ENCODE results near the gene NSD1.
"Not testable (repeated sequence)": the region's sequence is repeated elsewhere in the genome, so short reads cannot be mapped to it uniquely, and the experiment has no call there.

Gene NSD1

DNA sequence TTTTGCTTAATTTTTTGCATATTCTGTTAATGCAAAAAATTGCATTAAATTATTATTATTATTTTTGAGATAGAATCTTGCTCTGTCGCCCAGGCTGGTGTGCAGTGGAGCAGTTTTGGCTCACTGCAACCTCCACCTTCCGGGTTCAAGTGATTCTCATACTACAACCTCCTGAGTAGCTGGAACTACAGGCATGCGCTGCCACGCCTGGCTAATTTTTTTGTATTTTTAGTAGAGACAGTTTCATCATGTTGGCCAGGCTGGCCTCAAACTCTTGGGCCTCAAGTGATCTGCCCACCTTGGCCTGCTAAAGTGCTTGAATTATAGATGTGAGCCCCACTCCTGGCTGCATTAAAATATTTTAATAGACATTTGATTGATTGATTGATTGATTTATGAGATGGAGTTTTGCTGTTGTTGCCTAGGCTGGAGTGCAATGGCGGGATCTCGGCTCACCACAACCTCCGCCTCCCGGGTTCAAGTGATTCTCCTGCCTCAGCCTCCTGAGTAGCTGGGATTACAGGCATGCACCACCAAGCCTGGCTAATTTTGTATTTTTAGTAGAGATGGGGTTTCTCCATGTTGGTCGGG lies 44.4 kb downstream of the NSD1 start:
- DNase-seq, result not testable (repeated sequence)

DNA sequence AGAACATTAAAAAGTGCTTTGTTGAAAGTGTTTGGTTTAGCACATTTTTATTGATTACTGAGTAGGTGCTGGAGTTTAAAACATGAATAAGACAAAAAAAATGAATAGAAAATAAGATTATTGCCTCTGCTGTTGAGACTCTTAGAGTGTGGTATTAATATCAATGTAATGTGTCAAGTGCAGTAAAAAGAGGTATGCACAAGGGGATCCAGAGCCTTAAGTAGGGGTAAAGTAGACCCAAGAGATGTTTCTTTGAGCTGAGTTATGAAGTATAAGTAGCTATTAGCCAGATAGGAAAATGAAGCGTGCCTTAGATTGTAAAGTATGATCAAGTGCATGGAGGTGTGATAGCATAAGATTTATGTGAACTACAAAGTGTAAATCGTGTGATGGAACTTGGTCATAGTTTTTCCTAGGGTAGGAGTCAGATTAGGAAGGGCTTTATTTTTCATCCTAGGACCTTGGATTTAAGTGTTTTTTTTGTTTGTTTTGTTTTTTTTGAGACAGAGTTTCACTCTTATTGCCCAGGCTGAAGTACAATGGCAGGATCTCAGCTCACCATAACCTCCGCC lies 45.2 kb downstream of the NSD1 start:
- DNase-seq, result no peak

DNA sequence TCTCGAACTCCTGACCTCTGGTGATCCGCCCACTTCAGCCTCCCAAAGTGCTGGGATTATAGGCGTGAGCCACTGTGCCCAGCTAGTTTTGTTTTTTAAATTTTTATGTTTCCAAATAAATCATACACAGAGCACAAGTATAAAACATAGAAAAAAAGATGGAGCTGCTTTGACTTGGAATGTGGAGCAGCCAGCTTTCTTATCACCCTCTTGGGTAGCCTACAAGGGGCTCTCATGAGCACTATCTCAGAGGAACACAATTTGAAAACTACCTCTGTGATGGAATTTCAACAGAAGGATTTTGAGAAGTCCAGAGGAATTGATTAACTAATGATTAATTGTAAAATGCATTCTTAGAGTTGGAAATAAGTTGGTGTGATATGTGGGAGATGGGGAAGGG lies 45.9 kb downstream of the NSD1 start:
- DNase-seq, result no peak

DNA sequence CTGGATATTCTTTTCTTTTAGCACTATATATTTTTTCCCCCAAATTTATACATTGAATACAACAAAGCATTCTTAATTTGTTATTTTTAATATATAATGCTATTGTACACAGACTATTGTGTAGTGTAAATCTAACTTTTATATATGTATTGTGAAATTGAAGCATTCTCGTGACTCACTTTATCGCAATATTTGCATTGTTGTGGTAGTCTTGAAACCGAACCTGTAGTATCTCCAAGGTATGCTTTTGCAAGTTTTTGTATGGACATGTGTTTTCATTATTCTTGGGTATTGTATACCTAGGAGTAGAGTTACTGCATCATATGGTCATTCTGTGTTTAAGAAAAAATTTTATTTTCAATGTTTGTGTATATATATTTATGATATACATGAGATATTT lies 49.6 kb downstream of the NSD1 start:
- DNase-seq, result no peak

DNA sequence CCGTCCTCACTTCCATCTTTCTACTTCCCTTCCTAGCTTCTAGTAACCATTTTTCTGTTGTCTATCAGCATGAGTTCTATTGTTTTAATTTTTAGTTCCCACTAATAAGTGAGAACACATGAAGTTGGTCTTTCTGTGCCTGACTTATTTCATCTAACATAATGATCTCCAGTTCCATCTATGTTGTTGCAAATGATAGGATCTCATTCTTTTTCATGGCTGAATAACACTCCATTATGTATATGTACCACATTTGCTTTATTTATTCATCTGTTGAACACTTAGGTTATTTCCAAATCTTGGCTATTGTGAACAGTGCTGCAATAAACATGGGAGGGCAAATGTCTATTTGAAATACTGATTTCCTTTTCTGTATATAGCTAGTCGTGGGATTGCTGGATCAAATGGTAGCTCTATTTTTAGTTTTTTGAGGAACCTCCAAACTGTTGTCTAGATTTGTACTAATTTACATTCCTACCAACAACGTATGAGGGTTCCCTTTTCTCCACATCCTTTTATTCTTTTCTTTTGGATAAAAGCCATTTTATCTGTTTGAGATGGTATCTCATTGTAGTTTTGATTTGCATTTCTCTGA lies 50.3 kb downstream of the NSD1 start:
- DNase-seq, result no peak

DNA sequence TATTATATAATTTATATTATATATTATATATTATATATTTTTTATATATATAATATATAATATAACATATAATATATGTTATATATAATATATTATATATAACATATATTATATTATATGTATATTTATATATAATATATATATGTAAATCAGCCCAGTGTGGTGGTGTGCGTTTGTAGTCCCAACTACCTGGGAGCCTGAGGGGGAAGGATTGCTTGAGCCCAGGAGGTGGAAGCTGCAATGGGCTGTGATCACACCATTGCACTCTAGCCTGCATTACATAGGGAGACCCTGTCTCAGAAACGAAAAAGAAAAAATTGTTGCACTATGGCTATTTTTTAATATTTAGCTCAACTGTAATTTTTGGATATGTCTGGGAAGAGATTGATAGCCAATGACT lies 52.4 kb downstream of the NSD1 start:
- DNase-seq, result no peak

DNA sequence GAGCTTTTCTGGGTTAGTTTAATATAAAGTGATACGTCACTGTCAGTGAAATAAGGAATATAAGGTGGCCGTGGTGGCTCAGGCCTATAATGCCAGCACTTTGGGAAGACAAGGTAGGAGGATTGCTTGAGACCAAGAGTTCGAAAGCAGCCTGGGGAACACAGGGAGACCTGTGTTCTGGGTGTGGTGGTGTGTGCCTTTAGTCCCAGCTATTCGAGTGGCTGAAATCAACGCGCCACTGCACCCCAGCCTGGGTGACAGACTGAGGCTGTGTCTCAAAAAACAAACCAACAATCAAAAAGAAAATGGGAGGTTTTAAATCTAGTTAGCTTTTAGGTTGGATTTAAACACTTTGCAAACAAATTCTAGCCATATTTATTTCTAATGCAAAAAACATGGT lies 53.1 kb downstream of the NSD1 start:
- no peak for DNase-seq

DNA sequence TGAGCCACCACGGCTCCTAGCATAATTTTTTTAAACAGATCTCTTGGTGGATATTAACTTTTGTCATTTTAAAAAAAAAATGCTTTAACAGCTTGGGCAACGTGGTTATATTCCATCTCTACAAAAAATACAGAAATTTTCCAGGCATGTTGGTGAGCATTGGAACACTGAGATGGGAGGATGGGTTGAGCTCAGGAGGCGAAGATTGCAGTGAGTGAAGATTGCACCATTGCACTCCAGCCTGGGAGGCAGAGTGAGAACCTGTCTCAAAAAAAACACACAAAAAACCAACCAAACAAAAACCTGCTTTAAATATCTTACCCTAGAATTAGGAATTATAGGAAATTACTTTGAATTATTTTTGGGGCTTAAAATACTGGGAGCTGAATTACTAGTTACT lies 55.2 kb downstream of the NSD1 start:
- no peak for DNase-seq

DNA sequence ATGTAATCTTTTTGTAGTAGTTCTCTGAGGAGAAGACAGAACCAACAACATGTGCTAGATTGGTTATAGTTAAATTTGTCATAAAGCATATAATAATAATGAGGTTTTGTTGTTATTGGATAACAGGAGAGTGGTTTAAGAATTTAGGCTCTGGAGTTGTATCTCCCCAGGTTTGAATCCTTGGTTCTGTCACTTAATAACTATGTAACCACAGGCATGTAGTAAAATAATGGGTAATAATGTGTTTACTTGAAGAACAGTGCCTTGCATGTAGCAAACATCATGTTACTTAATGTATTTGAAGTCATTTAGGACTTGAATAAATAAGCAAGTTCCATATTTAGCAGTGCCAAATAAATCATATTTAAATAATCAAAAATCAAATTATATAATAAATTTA lies 55.8 kb downstream of the NSD1 start:
- no peak for DNase-seq

DNA sequence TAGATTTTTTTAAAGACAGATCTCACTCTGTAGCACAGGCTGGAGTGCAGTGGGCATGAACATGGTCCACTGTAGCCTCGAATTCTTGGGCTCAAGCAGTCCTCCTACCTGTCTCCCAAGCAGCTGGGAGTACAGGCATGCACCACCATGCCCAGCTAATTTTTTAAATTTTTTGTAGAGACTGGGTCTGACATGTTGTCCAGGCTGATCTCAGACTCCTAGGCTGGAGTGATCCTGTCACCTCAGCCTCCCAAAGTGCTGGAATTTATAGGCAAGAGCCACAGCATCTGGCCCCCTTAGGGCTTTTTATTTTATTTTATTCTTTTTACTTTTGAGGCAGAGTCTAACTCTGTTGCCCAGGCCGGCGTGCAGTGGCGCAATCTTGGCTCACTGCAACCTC lies 56.4 kb downstream of the NSD1 start:
- no peak for DNase-seq

DNA sequence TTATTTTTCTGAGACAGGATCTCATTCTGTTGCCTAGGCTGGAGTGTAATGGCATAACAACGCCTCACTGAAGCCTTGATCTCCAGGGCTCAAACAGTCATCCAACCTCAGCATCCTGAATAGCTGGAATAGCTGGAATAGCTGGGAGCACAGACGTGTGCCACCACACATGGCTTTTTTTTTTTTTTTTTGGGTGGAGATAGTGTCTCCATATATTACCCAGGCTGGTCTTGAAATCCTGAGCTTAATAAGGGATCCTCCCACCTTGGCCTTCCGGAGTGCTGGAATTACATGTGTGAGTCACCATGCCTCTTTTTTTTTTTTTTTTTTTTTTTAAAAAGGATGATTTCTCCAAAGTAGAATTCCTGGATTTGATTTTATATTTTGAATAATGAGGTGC lies 60.7 kb downstream of the NSD1 start:
- DNase-seq, result no peak

DNA sequence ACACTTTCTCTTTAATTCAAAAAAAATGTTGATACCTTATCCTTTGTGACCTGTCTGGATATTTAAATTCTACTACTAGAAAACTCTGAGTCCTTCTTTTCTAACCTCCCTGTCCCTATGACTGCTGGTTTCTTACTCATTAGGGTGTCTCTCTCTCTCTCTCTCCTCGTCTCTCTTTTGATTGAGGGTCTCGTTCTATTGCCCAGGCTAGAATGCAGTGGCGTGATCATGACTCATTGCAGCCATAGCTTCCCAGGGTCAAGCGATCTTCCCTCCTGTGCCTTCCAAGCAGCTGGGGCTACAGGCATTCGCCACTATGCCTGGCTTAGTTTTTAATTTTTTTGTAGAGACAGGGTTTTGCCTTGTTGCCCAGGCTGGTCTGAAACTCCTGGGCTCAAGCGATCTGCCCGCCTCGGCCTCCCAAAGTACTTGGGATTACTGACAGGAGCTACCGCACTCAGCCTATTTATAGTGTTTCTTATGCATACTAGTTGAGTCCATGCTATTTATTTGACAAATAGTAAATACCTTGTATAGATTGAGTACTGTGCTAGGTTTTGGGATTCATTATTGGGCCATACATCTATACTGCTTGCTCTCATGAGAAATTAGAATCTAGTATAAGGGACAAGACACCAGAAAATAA lies 61.9 kb downstream of the NSD1 start:
- no peak for DNase-seq

DNA sequence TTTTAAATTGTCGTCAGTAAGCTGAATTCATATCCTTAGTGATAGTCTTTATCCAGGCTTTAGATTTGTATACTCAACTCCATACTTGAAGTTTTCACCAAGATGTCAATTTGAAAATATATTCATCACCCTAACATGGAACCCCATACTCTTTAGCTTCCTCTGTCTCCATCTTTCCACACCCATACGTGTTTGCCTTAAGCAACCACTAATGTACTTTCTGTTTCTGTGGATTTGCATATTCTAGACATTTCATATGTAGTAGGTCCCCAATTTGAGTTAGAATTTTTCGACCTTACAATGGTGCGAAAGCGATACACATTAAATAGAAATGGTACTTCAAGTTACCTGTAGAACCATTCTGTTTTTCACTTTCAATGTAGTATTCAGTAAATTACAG lies 65.2 kb downstream of the NSD1 start:
- DNase-seq, result no peak

DNA sequence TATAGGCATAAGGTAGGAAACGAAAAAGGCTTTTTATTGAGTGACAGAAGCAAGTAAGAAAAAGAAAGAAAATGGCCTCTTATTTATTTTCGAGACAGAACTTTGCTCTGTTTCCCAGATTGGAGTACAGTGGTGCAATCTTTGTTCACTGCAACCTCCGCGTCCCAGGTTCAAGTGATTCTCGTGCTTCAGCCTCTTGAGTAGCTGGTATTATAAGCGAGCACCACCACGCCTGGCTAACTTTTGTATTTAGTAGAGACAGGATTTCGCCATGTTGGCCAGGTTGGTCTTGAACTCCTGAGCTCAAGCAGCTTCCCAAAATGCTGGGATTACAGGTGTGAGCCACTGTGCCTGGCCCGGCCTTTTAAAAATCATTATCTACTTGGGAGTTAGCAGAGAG lies 70.7 kb downstream of the NSD1 start:
- DNase-seq, result no peak

DNA sequence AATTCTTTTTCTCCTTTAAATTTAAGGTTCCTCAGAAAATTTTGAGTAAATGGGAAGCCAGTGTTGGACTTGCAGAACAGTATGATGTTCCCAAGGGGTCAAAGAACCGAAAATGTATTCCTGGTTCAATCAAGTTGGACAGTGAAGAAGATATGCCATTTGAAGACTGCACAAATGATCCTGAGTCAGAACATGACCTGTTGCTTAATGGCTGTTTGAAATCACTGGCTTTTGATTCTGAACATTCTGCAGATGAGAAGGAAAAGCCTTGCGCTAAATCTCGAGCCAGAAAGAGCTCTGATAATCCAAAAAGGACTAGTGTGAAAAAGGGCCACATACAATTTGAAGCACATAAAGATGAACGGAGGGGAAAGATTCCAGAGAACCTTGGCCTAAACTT lies 76.0 kb downstream of the NSD1 start:
- no peak for DNase-seq

DNA sequence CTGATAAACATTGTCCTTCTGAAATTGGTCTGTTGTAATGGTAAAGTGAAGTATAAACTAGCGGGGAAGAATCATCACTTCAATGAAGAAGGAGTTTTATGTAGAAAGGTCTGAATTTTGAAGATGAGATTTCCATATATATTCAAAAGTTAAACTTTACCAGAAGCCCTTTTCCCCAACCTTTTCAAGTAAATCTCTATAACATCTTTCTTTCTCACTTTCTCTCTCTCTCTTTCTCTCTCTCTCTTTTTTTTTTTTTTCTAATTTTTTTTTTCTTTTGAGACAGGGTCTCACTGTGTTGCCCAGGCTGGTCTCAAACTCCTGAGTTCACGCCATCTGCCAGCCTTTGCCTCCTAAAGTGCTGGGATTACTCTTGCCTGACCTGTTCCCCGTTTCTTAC lies 78.7 kb downstream of the NSD1 start:
- DNase-seq, result no peak

DNA sequence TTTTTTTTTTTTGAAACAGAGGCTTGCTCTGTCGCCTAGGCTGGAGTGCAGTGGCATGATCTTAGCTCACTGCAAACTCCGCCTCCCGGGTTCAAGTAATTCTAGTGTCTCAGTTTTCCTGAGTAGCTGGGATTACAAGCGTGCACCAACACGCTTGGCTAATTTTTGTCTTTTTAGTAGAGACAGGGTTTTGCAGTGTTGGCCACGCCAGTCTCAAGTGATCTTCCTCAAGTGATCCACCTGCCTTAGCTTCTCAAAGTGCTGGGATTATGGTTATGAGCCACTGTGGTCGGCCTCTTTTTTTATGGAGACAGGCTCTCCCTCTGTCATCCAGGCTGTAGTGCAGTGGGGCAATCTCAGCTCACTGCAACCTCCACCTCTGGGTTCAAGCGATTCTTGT lies 87.0 kb downstream of the NSD1 start:
- DNase-seq, result no peak

DNA sequence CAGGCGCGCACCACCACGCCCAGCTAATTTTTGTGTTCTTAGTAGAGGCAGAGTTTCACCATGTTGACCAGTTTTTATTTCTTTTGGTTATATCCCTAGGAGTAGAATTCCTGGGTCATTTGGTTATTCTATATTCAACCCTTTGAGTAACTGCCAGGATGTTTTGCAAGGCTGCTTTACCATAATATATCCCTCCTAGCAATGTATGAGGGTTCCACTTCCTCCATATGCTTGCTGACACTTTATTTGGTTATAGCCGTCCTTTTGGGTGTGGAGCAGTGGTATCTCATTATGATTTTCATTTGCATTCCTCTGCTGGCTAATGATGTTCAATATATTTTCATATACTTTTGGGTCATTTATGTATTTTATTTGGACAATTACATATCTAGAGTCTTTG lies 88.7 kb downstream of the NSD1 start:
- no peak for DNase-seq

DNA sequence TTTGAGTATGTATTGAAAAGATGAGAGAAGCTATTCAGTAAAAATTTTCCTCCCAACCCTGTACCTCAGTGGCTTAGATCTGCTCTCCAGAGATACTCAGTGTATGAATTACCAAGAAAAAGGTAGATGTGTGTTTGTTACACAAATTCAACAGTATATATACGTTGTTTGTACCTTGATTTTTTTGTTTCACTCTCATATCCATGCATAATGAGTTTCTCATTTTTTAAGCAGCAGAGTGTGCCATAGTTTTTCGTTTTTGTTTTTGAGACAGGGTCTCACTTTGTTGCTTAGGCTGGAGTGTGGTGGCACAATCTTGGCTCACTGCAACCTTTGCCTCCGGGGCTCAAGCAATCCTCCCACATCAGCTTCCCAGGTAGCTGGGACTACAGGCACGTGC lies 92.2 kb downstream of the NSD1 start:
- DNase-seq, result no peak

DNA sequence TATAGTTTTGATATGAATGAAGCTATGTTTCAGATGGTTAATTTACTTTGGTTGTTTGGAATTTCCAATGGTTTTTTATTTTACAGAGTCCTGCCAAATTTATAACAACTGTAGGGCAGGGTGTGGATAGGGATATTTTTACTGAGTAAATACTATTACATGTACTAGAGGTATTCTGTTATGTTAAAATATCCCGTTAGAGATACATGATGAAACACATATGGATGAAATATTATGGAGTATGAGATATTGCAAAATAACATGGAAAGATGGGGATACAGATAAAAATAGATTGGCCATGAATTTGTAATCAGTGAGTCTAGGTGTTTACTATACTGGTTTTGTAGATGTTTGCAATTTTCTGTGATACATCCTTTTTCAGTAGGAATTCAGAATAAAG lies 93.3 kb downstream of the NSD1 start:
- no peak for DNase-seq

DNA sequence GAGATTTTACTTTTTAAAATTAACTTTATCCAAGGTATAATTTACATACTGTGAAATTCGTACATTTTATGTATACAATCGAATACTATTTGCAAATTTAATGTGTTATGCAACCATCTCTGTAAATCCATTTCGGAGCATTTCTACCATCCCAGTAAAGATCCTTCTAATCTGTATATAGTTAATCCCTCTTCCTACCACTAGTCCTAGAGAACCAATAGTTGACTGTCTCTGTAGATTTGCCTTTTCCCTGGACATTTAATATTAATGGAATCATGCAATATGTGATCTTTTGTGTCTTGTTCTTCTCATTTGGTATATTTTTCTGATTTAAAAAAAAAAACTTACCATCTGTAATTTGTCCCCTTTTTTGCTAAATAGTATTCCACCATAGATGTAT lies 95.2 kb downstream of the NSD1 start:
- DNase-seq, result no peak

DNA sequence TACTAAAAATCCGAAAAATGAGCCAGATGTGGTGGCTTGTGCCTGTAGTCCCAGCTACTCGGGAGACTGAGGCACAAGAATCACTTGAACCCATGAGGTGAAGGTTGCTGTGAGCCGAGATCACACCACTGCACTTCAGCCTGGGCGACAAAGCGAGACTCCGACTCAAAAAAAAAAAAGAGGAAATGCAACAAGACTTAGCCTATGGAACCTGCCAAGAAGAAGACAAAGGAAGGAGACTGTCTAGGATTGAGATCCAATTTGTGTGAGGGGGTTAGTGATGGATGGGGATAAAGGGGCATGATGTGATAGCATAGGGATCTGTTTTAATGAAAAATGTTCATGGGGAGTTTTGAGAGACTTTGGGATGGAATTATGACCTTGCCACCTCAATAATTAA lies 97.1 kb downstream of the NSD1 start:
- no peak for DNase-seq

DNA sequence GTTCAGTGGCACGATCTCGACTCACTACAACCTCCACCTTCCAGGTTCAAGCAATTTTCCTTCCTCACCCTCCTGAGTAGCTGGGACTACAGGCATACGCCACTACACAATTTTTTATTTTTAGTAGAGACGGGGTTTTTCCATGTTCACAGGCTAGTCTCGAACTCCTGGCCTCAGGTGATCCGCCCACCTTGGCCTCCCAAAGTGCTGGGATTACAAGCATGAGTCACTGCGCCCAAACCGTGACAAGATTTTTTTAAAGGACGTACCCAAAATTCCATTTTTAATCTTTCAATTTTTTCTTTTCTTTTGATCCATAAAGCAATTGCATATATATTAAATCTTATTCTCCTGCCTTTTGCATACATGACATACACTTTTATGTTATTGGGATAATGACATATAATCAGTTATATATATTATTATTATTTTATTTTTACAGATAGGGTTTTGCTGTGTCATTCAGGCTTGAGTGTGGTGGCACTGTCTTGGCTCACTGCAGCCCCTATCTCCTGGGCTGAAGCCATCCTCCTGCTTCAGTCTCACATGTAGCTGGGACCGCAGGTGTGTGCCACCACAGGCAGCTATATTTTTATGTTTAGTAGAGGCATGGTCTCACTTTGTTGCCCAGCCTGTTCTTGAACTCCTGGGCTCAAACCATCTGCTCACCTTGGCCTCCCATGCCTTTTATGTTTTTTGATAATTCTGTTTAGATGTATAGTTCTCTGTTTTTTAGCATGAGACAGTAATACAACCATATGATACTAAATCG lies 98.1 kb downstream of the NSD1 start:
- no peak for DNase-seq

DNA sequence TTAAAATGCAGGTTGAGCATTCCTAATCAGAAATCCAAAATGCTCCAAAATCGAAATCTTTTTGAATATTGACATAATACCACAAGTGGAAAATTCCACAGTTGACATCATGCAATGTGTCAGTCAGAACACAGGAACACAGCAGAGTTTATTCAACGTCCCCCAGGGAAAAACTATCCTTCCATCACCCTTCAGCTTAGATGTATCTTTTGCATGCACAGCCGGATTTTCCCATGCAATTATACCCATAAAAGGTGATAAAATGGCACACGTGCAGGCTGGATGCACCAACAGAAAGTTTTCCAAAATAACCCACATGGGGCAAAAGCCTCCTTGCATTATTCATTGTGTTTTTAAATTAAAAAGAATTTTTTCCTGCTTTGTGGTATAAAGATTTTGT lies 98.8 kb downstream of the NSD1 start:
- no peak for DNase-seq

Data from NCI-H1930 (cell line).